Measurements from ENCODE around the gene ARHGEF28.

Gene ARHGEF28

GRCh38 chr5:73906277-73906676 lies 280.3 kb downstream of the ARHGEF28 start:
- no peak overlapping the region for H3K27ac Mint-ChIP-seq
- no peaks in the 10 kb centered on the region for H3K4me1 Mint-ChIP-seq (ENCODE audit: low read depth)
- no peaks in the 10 kb centered on the region for H3K36me3 Mint-ChIP-seq (ENCODE audit: low read depth)
- H3K9me3 Mint-ChIP-seq = no peaks in the 10 kb centered on the region
- H3K4me3 Mint-ChIP-seq = no peak overlapping the region
- no peak for DNase-seq
- H3K27me3 Mint-ChIP-seq = peaks cover 27% of the 10 kb centered on the region

- Mint-ChIP-seq H3K36me3 (ENCODE audit: low read depth) (no peaks in the 10 kb centered on the region), H3K27ac (no peak overlapping the region), H3K9me3 (no peaks in the 10 kb centered on the region), H3K27me3 (peaks cover 22% of the 10 kb centered on the region), H3K4me3 (no peak overlapping the region), H3K4me1 (ENCODE audit: low read depth) (no peaks in the 10 kb centered on the region)
- no peak for DNase-seq
These were observed 281.2 kb downstream of the ARHGEF28 start for GRCh38 chr5:73907164-73907563.

GRCh38 chr5:73908395-73908794 lies 282.4 kb downstream of the ARHGEF28 start:
- no peak overlapping the region for H3K27ac Mint-ChIP-seq
- no peaks in the 10 kb centered on the region for H3K4me1 Mint-ChIP-seq (ENCODE audit: low read depth)
- no peak for DNase-seq
- H3K9me3 Mint-ChIP-seq = no peaks in the 10 kb centered on the region
- no peak overlapping the region for H3K4me3 Mint-ChIP-seq
- H3K36me3 Mint-ChIP-seq (ENCODE audit: low read depth) = no peaks in the 10 kb centered on the region
- H3K27me3 Mint-ChIP-seq = peaks cover 13% of the 10 kb centered on the region

GRCh38 chr5:73908846-73909245 lies 282.9 kb downstream of the ARHGEF28 start:
- Mint-ChIP-seq H3K4me1 (ENCODE audit: low read depth) (no peaks in the 10 kb centered on the region), H3K36me3 (ENCODE audit: low read depth) (no peaks in the 10 kb centered on the region), H3K27me3 (peaks cover 9% of the 10 kb centered on the region), H3K27ac (no peak overlapping the region), H3K9me3 (no peaks in the 10 kb centered on the region), H3K4me3 (no peak overlapping the region)
- DNase-seq = no peak

DNA sequence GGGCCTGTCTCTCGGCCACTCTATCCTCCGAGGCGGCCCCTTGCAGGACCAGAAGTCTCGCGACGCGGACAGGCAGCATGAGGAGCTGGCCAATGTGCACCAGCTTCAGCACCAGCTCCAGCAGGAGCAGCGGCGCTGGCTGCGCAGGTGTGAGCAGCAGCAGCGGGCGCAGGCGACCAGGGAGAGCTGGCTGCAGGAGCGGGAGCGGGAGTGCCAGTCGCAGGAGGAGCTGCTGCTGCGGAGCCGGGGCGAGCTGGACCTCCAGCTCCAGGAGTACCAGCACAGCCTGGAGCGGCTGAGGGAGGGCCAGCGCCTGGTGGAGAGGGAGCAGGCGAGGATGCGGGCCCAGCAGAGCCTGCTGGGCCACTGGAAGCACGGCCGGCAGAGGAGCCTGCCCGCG lies 283.5 kb downstream of the ARHGEF28 start:
- peaks cover 8% of the 10 kb centered on the region for H3K27me3 Mint-ChIP-seq
- H3K9me3 Mint-ChIP-seq = no peaks in the 10 kb centered on the region
- DNase-seq = no peak
- no peaks in the 10 kb centered on the region for H3K4me1 Mint-ChIP-seq (ENCODE audit: low read depth)
- H3K27ac Mint-ChIP-seq = no peak overlapping the region
- no peak overlapping the region for H3K4me3 Mint-ChIP-seq
- H3K36me3 Mint-ChIP-seq (ENCODE audit: low read depth) = no peaks in the 10 kb centered on the region

DNA sequence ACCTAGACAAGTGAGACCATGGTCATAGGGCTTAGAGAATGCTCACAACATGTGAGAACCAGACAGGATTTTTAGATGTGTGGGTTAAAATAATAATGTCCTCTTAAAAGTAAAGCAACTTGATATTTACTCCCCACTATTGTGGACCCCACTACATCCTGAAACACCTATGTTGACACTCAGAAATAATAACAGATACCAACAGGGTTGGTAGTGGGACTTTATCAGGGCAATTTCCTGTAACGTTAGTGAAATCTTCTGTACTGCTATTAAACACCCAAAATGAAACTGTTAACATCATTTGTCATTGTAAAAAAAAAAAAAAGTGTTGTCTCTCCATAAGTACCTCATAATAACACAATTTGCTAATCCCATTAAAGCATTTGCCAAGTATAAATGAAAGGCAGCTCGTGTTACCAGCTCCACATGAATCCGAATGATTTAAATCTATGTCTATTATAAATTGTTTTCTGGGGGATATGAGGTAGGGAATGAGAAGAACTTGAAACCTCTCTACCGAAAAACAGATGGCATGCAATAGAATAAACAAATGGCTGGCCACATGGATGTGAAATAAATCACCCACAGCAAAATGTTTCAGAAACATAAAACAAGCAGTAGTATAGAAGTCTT lies 285.9 kb downstream of the ARHGEF28 start:
- DNase-seq = no peak
- Mint-ChIP-seq H3K27me3 (peaks cover 3% of the 10 kb centered on the region), H3K27ac (no peak overlapping the region), H3K36me3 (ENCODE audit: low read depth) (no peaks in the 10 kb centered on the region), H3K9me3 (no peaks in the 10 kb centered on the region), H3K4me3 (no peak overlapping the region), H3K4me1 (ENCODE audit: low read depth) (no peaks in the 10 kb centered on the region)

DNA sequence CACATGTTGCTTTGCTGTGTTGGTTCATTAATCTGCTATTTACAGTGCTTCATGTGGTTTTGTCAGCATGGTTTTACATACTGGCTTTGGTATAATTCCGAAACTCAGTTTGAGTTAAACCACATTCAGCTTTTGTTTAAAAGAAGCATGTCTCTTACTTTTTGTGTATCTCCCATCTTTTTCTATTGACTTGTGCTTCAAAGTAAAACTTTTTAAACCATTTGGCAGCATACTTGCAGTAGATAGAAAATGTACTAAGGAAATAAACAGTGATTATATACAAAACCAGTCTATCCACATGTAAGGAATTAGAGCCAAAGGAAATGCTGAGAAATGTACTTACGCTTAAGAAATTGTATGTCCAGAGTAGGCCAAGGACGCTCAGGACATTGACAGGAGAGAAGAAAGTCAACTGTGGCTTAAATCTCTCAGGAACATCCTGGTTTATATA lies 286.9 kb downstream of the ARHGEF28 start:
- no peaks in the 10 kb centered on the region for H3K36me3 Mint-ChIP-seq (ENCODE audit: low read depth)
- H3K4me3 Mint-ChIP-seq = no peak overlapping the region
- H3K9me3 Mint-ChIP-seq = no peaks in the 10 kb centered on the region
- H3K27ac Mint-ChIP-seq = no peak overlapping the region
- no peak for DNase-seq
- H3K27me3 Mint-ChIP-seq = no peaks in the 10 kb centered on the region
- no peaks in the 10 kb centered on the region for H3K4me1 Mint-ChIP-seq (ENCODE audit: low read depth)

DNA sequence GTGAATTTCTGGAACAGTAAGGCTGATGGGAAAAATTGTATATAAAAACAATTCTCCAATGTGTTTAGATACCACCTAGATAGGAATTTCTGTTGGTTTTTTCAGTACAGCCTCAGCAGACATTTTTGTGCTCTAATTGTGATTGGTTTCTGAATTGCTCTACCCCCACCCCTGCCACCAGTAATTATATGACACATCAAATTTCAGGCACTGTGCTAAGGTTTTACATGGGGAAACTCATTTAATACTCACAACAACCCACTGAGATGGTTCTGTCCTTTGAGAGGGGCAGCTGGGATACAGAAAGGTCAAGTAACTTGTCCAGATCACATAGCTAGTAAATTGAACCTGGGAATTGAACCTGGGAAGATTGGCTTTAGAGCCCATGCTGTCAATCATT lies 288.0 kb downstream of the ARHGEF28 start:
- Mint-ChIP-seq H3K9me3 (no peaks in the 10 kb centered on the region), H3K36me3 (ENCODE audit: low read depth) (no peaks in the 10 kb centered on the region), H3K27ac (no peak overlapping the region), H3K4me1 (ENCODE audit: low read depth) (no peaks in the 10 kb centered on the region), H3K27me3 (no peaks in the 10 kb centered on the region), H3K4me3 (no peak overlapping the region)
- DNase-seq = no peak

DNA sequence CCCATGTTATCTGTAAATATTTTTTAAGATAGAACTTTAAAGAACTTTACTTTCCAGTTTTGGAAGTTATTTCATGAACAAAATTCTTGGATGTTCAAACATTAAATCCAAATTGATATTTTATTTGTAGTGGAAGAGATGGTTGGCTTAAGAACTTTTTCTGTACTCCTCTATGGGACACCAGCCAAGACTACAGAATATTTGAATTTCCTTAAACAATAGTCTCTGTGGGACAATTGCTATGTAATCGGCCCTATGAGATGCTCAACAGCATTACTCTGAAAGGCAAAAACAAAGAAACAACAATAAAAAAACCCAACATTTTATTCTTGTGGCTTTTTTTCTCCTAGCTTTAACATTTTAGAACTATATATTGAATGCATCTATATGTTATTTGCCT lies 289.3 kb downstream of the ARHGEF28 start:
- Mint-ChIP-seq H3K4me3 (no peak overlapping the region), H3K9me3 (no peaks in the 10 kb centered on the region), H3K27ac (no peak overlapping the region), H3K36me3 (ENCODE audit: low read depth) (no peaks in the 10 kb centered on the region), H3K27me3 (no peaks in the 10 kb centered on the region), H3K4me1 (ENCODE audit: low read depth) (no peaks in the 10 kb centered on the region)
- no peak for DNase-seq

DNA sequence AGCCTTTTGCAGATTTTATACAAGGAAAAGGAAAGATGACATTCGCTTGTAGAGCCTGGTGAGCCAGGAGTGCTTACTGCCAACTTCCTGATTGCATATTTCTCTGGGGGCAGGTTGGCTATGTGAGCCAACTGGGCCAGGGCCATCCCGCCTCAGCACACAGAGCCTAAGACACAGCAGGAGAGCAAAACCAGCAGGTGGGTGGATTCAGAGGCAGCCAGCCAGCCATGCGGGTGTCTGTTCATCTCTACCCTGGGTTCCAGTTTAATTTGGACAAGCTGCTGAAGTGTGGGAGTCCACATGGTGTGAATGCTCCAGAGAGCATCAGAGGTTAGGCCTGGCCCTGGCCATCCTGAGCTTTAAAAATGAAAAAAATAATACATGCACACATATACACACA lies 291.4 kb downstream of the ARHGEF28 start:
- no peaks in the 10 kb centered on the region for H3K36me3 Mint-ChIP-seq (ENCODE audit: low read depth)

GRCh38 chr5:73917891-73918290 lies 291.9 kb downstream of the ARHGEF28 start:
- Mint-ChIP-seq H3K27me3 (peaks cover 5% of the 10 kb centered on the region), H3K36me3 (ENCODE audit: low read depth) (no peaks in the 10 kb centered on the region), H3K27ac (no peak overlapping the region), H3K4me3 (no peak overlapping the region), H3K9me3 (no peaks in the 10 kb centered on the region), H3K4me1 (ENCODE audit: low read depth) (no peaks in the 10 kb centered on the region)
- no peak for DNase-seq

More for the DNA sequence above, 291.4 kb downstream of the ARHGEF28 start:
- Mint-ChIP-seq H3K9me3 (no peaks in the 10 kb centered on the region), H3K27me3 (peaks cover 5% of the 10 kb centered on the region), H3K4me1 (ENCODE audit: low read depth) (no peaks in the 10 kb centered on the region), H3K27ac (no peak overlapping the region), H3K4me3 (no peak overlapping the region)
- no peak for DNase-seq

- H3K27ac Mint-ChIP-seq = no peak overlapping the region
These were observed 292.8 kb downstream of the ARHGEF28 start for GRCh38 chr5:73918791-73919221.

GRCh38 chr5:73921741-73922140 lies 295.7 kb downstream of the ARHGEF28 start:
- no peak for DNase-seq
- Mint-ChIP-seq H3K27ac (no peak overlapping the region), H3K27me3 (peaks cover 22% of the 10 kb centered on the region), H3K36me3 (ENCODE audit: low read depth) (no peaks in the 10 kb centered on the region), H3K4me1 (ENCODE audit: low read depth) (no peaks in the 10 kb centered on the region), H3K9me3 (no peaks in the 10 kb centered on the region), H3K4me3 (no peak overlapping the region)

More at GRCh38 chr5:73918791-73919221, 292.8 kb downstream of the ARHGEF28 start:
- Mint-ChIP-seq H3K36me3 (ENCODE audit: low read depth) (no peaks in the 10 kb centered on the region), H3K27me3 (peaks cover 7% of the 10 kb centered on the region), H3K4me1 (ENCODE audit: low read depth) (no peaks in the 10 kb centered on the region), H3K9me3 (no peaks in the 10 kb centered on the region), H3K4me3 (no peak overlapping the region)
- DNase-seq = no peak

DNA sequence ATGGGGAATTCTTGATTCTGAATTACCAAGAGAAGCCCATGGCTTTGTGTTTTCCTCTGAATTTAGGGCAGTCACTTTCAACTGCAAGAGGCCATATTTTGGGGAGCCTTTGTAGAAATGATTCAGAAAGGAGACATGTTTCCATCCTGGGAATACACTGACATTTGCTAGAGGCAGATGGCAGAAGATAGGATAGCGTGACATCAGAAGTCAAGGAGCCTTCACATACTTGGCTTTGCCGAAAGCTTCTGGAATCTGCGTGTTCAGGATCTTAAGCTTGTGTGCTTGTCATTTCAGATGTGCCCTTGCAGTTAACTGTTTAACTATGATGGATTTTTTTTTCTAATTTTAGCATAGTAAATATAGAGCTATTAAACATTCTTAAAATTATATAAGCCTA lies 296.2 kb downstream of the ARHGEF28 start:
- Mint-ChIP-seq H3K36me3 (ENCODE audit: low read depth) (no peaks in the 10 kb centered on the region), H3K4me1 (ENCODE audit: low read depth) (no peaks in the 10 kb centered on the region), H3K4me3 (no peak overlapping the region), H3K9me3 (no peaks in the 10 kb centered on the region), H3K27me3 (peaks cover 23% of the 10 kb centered on the region), H3K27ac (no peak overlapping the region)
- DNase-seq = no peak

- Mint-ChIP-seq H3K27ac (no peak overlapping the region), H3K9me3 (no peaks in the 10 kb centered on the region), H3K27me3 (peaks cover 25% of the 10 kb centered on the region), H3K36me3 (ENCODE audit: low read depth) (no peaks in the 10 kb centered on the region), H3K4me3 (no peak overlapping the region), H3K4me1 (ENCODE audit: low read depth) (no peaks in the 10 kb centered on the region)
- DNase-seq = no peak
These were observed 297.0 kb downstream of the ARHGEF28 start for GRCh38 chr5:73922875-73923557.

Measured in activated T-cell treated with anti-CD3 and anti-CD28 coated beads, Interleukin-2, amount 50 U/mL, for 24 hours (primary cell).